Neuronal stem cell (in vitro differentiated cells): Measurements from ENCODE around the gene VAMP4.
A peak's percentile ranks its signal among the peaks of the same experiment; 100 is the strongest.

Source experiments
- DNase-seq: peaks from one replicate; pipeline ENCODE4 v3.0.0-alpha.2; 2013; ENCODE audit warnings: low spot score
- H2AFZ ChIP-seq: one replicate; pipeline ENCODE4 v1.6.1; 2013; ENCODE audit warnings: mild to moderate bottlenecking, low read length, inconsistent platforms
- H2AK5ac ChIP-seq: 2 replicates; pipeline ENCODE4 v1.6.1; 2013; ENCODE audit warnings: low read depth, mild to moderate bottlenecking, inconsistent platforms, low read length, moderate library complexity, mixed read lengths
- H2BK120ac ChIP-seq: 2 replicates; pipeline ENCODE4 v1.6.1; 2013; ENCODE audit warnings: low read depth, mild to moderate bottlenecking, inconsistent platforms, low read length, moderate library complexity, mixed read lengths
- H2BK12ac ChIP-seq: one replicate; pipeline ENCODE4 v1.6.1; 2013; ENCODE audit warnings: low read length, inconsistent platforms
- H2BK15ac ChIP-seq: 2 replicates; pipeline ENCODE4 v1.6.1; 2013; ENCODE audit warnings: mild to moderate bottlenecking, low read length, inconsistent platforms, mixed read lengths
- H2BK5ac ChIP-seq: one replicate; pipeline ENCODE4 v1.6.1; 2013; ENCODE audit warnings: inconsistent platforms, mild to moderate bottlenecking, low read length, moderate library complexity
- H3K14ac ChIP-seq: one replicate; pipeline ENCODE4 v1.6.1; 2013; ENCODE audit warnings: low read length, inconsistent platforms
- H3K18ac ChIP-seq: 2 replicates; pipeline ENCODE4 v1.6.1; 2013; ENCODE audit warnings: low read length, inconsistent platforms
- H3K23ac ChIP-seq: 2 replicates; pipeline ENCODE4 v1.6.1; 2013; ENCODE audit warnings: low read depth, mild to moderate bottlenecking, mixed read lengths, low read length, inconsistent platforms; ENCODE audit not compliant: poor library complexity
- H3K27ac ChIP-seq: replicated peaks from 3 replicates; pipeline ENCODE4 v1.5.1; 2013; ENCODE audit warnings: low read length, inconsistent platforms
- H3K27me3 ChIP-seq, 3 experiments: 2 replicates each; pipeline ENCODE4 v1.6.1; 2013; ENCODE audit warnings: low read length in 3 of 3, mild to moderate bottlenecking in 2 of 3, inconsistent platforms in 1 of 3, low read depth in 1 of 3, mixed read lengths in 1 of 3, moderate library complexity in 1 of 3; ENCODE audit not compliant: control insufficient read depth in 3 of 3, insufficient read depth in 3 of 3
- H3K36me3 ChIP-seq, 2 donors: replicated peaks in 1 of 2; 2 replicates each; pipeline ENCODE4 v1.6.1; 2013; ENCODE audit warnings: low read length in 2 of 2; ENCODE audit not compliant: control insufficient read depth in 2 of 2, insufficient read depth in 2 of 2
- H3K4ac ChIP-seq: 2 replicates; pipeline ENCODE4 v1.6.1; 2013; ENCODE audit warnings: inconsistent platforms, mild to moderate bottlenecking, low read length, moderate library complexity
- H3K4me1 ChIP-seq, 2 donors: 1 replicate in 1 of 2; 2 replicates in 1 of 2; pipeline ENCODE4 v1.6.1; 2013; ENCODE audit warnings: low read length in 2 of 2, low read depth in 1 of 2; ENCODE audit not compliant: control insufficient read depth in 2 of 2, insufficient read depth in 1 of 2
- H3K4me2 ChIP-seq: one replicate; pipeline ENCODE4 v1.6.1; 2013; ENCODE audit warnings: mild to moderate bottlenecking, low read length, inconsistent platforms; ENCODE audit not compliant: insufficient read depth, poor library complexity, severe bottlenecking
- H3K4me3 ChIP-seq, 2 donors: 2 replicates each; pipeline ENCODE4 v1.5.1; 2013; ENCODE audit warnings: low read length in 2 of 2, mild to moderate bottlenecking in 2 of 2, inconsistent platforms in 1 of 2, moderate library complexity in 1 of 2
- H3K79me1 ChIP-seq: one replicate; pipeline ENCODE4 v1.6.1; 2013; ENCODE audit warnings: low read depth, mild to moderate bottlenecking, inconsistent platforms, low read length, moderate library complexity
- H3K9ac ChIP-seq: one replicate; pipeline ENCODE4 v1.6.1; 2013; ENCODE audit warnings: mild to moderate bottlenecking, low read depth, low read length, inconsistent platforms; ENCODE audit not compliant: poor library complexity
- H3K9me3 ChIP-seq, 2 donors: replicated peaks in 1 of 2; 2 replicates each; pipeline versions ENCODE3 to v1.6.1; 2013; ENCODE audit warnings: low read length in 2 of 2, mild to moderate bottlenecking in 2 of 2, inconsistent platforms in 1 of 2, low read depth in 1 of 2, mixed read lengths in 1 of 2, moderate library complexity in 1 of 2; ENCODE audit not compliant: control insufficient read depth in 2 of 2, insufficient read depth in 1 of 2
- H4K8ac ChIP-seq: one replicate; pipeline ENCODE4 v1.6.1; 2013; ENCODE audit warnings: low read depth, mild to moderate bottlenecking, inconsistent platforms, low read length, moderate library complexity
- H4K91ac ChIP-seq: one replicate; pipeline ENCODE4 v1.6.1; 2013; ENCODE audit warnings: low read length, low read depth, mild to moderate bottlenecking, inconsistent platforms; ENCODE audit not compliant: poor library complexity
- WGBS, 2 donors: extraction: QIAGEN DNeasy Blood & Tissue Kit; methylation state at CpG; one replicate each; pipeline ENCODE4 v1.1.7; 2013; ENCODE audit warnings: missing lambda C conversion rate in 2 of 2, mixed read lengths in 1 of 2; ENCODE audit not compliant: insufficient read length in 2 of 2, insufficient replicate concordance in 1 of 2; ENCODE audit errors: extremely low coverage in 2 of 2; 5-methylcytosine and 5-hydroxymethylcytosine counted together

Gene VAMP4

DNA sequence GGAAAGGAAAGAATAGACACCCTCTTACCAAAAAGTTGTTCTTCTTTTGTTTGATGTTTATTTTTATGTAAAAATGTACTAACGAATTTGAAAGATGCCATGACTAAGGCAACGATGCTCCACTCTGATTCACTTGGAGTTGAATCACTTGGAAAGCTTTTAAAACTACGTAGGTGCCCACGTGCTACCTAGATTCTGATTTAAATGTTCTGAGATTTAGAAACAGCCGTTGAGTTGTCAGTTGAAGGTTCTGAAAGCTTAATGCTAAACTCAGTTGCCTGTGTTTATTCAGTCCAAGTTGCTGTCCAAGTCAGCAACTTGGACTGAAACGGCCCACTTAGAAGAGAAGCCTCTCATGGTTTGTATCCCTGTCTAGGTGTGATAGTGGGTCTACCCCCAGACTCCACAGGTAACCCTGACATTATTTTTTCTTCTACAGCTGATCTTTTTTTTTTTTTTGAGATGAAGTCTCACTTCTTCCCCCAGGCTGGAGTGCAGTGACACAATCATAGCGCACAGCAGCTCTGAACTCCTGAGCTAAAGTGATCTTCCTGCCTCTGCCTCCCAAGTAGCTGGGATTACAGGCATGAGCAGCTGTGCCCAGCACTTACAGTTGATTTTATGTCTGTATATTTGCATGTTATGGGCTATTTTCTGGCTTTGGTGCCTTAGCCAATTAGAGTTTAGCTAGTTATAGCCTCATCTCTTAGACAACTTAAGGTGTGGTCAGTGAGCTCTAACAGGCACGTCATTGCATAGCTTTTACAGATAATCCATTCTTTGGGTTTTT is 1.4 kb upstream of the VAMP4 start:
- no peak overlapping the region for H2AK5ac ChIP-seq
- no peak overlapping the region for H2BK15ac ChIP-seq
- H3K9ac ChIP-seq = no peak overlapping the region
- H4K8ac ChIP-seq = no peak overlapping the region
- DNase-seq = no peak
- H3K4me2 ChIP-seq = no peak overlapping the region
- H3K79me1 ChIP-seq = no peaks in the 10 kb centered on the region
- H3K14ac ChIP-seq = no peak overlapping the region
- peaks cover 1 to 12% of the 10 kb centered on the region in 2 donors for H3K4me1 ChIP-seq
- no peak overlapping the region for H3K4ac ChIP-seq
- no peaks in the 10 kb centered on the region for H3K27me3 ChIP-seq
- H3K4me3 ChIP-seq = peak overlapping the region in 1 of 2 donors; percentile 86
- peak overlapping the region; percentile 94 for H2AFZ ChIP-seq
- no peaks in the 10 kb centered on the region for H3K9me3 ChIP-seq
- no peak overlapping the region for H2BK5ac ChIP-seq
- peaks cover 0 to 2% of the 10 kb centered on the region in 2 donors for H3K36me3 ChIP-seq
- no peak overlapping the region for H3K23ac ChIP-seq
- WGBS, 2 donors = no CpG with 5 or more reads among the region's 8 CpGs
- H2BK12ac ChIP-seq = no peak overlapping the region
- no peak overlapping the region for H3K27ac ChIP-seq
- H2BK120ac ChIP-seq = no peak overlapping the region
- H3K18ac ChIP-seq = no peak overlapping the region
- H4K91ac ChIP-seq = no peak overlapping the region

DNA sequence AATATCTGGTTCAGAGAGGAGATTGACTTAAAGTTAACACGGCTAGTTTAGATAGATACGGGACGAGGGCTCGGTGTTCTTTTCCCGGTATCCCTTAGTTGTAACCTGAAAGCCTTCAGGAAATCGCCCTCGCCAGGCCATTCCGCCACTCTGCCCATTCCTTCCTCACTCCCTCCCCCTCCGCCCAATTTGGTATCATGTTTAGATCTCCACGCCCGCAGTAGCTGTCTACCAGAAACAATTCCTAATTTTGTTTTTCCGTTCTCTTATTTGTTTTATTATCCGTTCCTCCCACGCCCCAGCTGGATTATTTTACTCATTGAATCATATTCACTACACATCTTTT is 685 bp upstream of the VAMP4 start:
- peak overlapping the region; percentile 86 to 92 for H3K4me3 ChIP-seq
- H3K36me3 ChIP-seq = peaks cover 2 to 10% of the 10 kb centered on the region in 2 donors
- H3K18ac ChIP-seq = no peak overlapping the region
- no peaks in the 10 kb centered on the region for H3K9me3 ChIP-seq
- no peak overlapping the region for H2BK15ac ChIP-seq
- no peak for DNase-seq
- no CpG with 5 or more reads among the region's 14 CpGs for WGBS, 2 donors
- no peak overlapping the region for H2BK120ac ChIP-seq
- H3K14ac ChIP-seq = no peak overlapping the region
- H3K27me3 ChIP-seq = no peaks in the 10 kb centered on the region
- H4K91ac ChIP-seq = no peak overlapping the region
- no peak overlapping the region for H3K9ac ChIP-seq
- H3K27ac ChIP-seq = peak overlapping the region; percentile 94
- no peak overlapping the region for H2AK5ac ChIP-seq
- no peak overlapping the region for H2BK12ac ChIP-seq
- H3K23ac ChIP-seq = no peak overlapping the region
- H3K4me2 ChIP-seq = peak overlapping the region; percentile 59
- peak overlapping the region; percentile 46 for H2BK5ac ChIP-seq
- peak overlapping the region; percentile 94 for H2AFZ ChIP-seq
- no peaks in the 10 kb centered on the region for H3K79me1 ChIP-seq
- H3K4ac ChIP-seq = no peak overlapping the region
- H4K8ac ChIP-seq = no peak overlapping the region
- H3K4me1 ChIP-seq = peaks cover 1 to 12% of the 10 kb centered on the region in 2 donors

DNA sequence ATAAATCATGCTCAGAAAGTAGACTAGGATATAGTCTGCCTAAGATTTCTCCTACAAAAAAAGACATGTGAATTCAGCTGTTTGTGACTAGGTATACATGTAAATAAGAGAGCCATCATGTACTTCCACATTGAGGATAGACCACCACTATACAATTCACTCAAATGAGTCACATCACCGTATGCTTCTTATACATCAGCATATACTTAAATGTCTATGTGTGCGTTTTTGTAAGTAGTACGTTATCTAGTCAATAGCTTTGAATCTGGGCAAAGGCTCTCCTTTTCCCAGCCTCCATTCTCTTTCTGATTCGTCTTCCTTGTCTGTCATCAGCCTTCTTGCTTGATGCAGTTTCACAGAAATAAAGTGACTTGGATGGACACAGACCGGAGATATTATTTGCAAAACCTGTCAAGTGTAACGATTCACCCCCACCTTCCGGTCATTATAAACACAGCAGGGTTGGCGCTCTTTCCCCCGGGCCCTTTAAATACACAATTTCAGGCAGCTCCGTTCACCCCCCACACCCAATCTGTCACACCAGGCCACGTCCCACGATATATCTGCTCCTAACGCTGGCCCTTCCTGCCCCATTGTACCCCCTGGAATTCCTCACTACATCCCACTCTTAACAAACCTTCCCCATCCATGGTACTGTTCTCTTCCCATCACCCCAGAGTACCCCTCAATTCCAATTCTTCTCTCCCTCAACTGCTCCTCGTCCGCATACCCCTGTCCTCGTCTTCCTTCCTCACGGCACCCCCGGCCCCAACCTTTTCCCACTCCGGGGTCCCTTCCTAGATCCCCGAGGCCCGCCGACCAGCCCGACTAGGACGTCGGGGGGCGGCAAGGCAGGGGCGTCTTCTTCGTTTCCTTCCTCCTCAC is 636 bp downstream of the VAMP4 start:
- peak; percentile 20 for DNase-seq

DNA sequence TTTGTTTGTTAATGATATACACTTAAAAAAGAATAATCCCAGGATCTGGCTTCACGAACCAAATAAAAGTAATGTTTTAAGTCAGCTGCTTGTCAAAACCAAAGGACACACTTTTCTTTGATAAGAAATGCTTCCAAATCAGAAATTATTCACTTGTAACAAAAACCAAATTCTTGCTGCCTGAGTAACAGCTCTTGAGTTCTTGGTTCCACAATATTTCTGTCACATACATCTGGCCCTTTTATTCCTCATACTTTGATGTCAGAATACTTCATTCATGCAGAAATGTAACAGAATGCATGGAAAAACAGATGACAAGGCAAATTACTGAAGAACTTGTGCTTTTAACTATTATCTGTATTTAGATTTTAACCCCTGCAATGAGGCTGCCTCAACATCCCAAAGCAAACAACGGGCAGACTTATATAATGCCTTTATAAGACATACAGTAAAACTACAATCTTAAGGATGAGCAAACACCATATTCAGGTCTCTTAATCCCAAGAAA is 1.5 kb downstream of the VAMP4 start:
- H3K4me1 ChIP-seq = peaks cover 1 to 12% of the 10 kb centered on the region in 2 donors
- no CpG with 5 or more reads among the region's 2 CpGs for WGBS, 2 donors

More for the DNA sequence above, 636 bp downstream of the VAMP4 start:
- H3K18ac ChIP-seq = peak overlapping the region; percentile 87
- H3K23ac ChIP-seq = no peak overlapping the region
- H3K9me3 ChIP-seq = no peaks in the 10 kb centered on the region
- H3K14ac ChIP-seq = no peak overlapping the region
- peak overlapping the region; percentile 67 for H3K27ac ChIP-seq
- no peak overlapping the region for H2BK15ac ChIP-seq
- H4K8ac ChIP-seq = no peak overlapping the region
- no peaks in the 10 kb centered on the region for H3K79me1 ChIP-seq
- no CpG with 5 or more reads among the region's 28 CpGs for WGBS, 2 donors
- H2AK5ac ChIP-seq = no peak overlapping the region
- H3K4me2 ChIP-seq = peak overlapping the region; percentile 59
- peak overlapping the region; percentile 94 for H2AFZ ChIP-seq
- no peak overlapping the region for H4K91ac ChIP-seq
- peak overlapping the region; percentile 86 for H3K9ac ChIP-seq
- H3K27me3 ChIP-seq = no peaks in the 10 kb centered on the region
- peaks cover 2 to 23% of the 10 kb centered on the region in 2 donors for H3K36me3 ChIP-seq
- no peak overlapping the region for H2BK12ac ChIP-seq
- H2BK120ac ChIP-seq = no peak overlapping the region
- H3K4ac ChIP-seq = no peak overlapping the region
- peaks cover 1 to 12% of the 10 kb centered on the region in 2 donors for H3K4me1 ChIP-seq
- H3K4me3 ChIP-seq = peak overlapping the region; percentile 86 to 92
- peak overlapping the region; percentile 46 for H2BK5ac ChIP-seq

More for the DNA sequence above, 1.5 kb downstream of the VAMP4 start:
- Histone ChIP-seq H3K79me1 (peaks cover 1% of the 10 kb centered on the region), H3K4ac (no peak overlapping the region), H2BK120ac (no peak overlapping the region), H3K23ac (no peak overlapping the region), H3K9ac (no peak overlapping the region), H4K91ac (no peak overlapping the region), H3K27ac (no peak overlapping the region), H3K9me3 (no peaks in the 10 kb centered on the region), H3K36me3 (peaks cover 2 to 26% of the 10 kb centered on the region in 2 donors), H2BK5ac (no peak overlapping the region), H3K14ac (no peak overlapping the region), H3K18ac (no peak overlapping the region), H4K8ac (no peak overlapping the region), H3K4me3 (peak overlapping the region in 1 of 2 donors; percentile 86), H2AK5ac (no peak overlapping the region), H3K4me2 (no peak overlapping the region), H2BK15ac (no peak overlapping the region), H3K27me3 (no peaks in the 10 kb centered on the region), H2BK12ac (no peak overlapping the region), H2AFZ (peak overlapping the region; percentile 94)
- DNase-seq = no peak
